HepG2 (cell line): Measurements from ENCODE around the gene C19orf44. TPM values are rescaled to one million over a fixed set of nuclear protein-coding genes. Genes with fewer than 3 reads are reported as not detected.
"Not testable (repeated sequence)": the region's sequence is repeated elsewhere in the genome, so short reads cannot be mapped to it uniquely, and the experiment has no call there.

Source experiments
- ATAC-seq: fragments of 200-7000 bp; cut with Tn5 transposase; 3 replicates; pipeline ENCODE4 v1.9.1; 2020; ENCODE audit warnings: mild to moderate bottlenecking, moderate library complexity
- BruUV-seq: library from RNA; stranded (reverse); fragments of 400-500 nt; replicated peaks from 2 replicates; lab custom pipeline; 2021; lab: Mats Ljungman, UMichigan
- CTCF ChIA-PET: fragments of 300-600 bp; formaldehyde crosslinking; extraction: SDS; loops from one replicate; lab custom pipeline; 2021; ENCODE audit warnings: low total read pairs, inconsistent platforms, low intra/inter-chr PET ratio; lab: Yijun Ruan, JAX
- POLR2A ChIA-PET: fragments of 350-600 bp; sonication (Branson Sonifier 250); formaldehyde crosslinking; loops from one replicate; lab custom pipeline; 2020; ENCODE audit warnings: antibody characterized with exemption, inconsistent platforms; lab: Yijun Ruan, JAX
- DNase-seq: peaks from one replicate; pipeline ENCODE4 v3.0.0-alpha.2; 2015; ENCODE audit warnings: low spot score
- FAIRE-seq: peaks from 3 replicates; lab custom pipeline; 2011; peaks lifted over from hg19 to GRCh38; lab: Jason Lieb, UNC
- H2AFZ ChIP-seq: one replicate; pipeline ENCODE4 v1.6.1; 2011; ENCODE audit warnings: low read length, inconsistent platforms
- H3K27ac ChIP-seq: fragments of 300-600 bp; 3 replicates; pipeline ENCODE4 v1.8.0; 2011; ENCODE audit warnings: mixed run types, mild to moderate bottlenecking, mixed read lengths, low read length, inconsistent platforms; ENCODE audit not compliant: insufficient read depth; ENCODE audit errors: extremely low read length
- H3K27me3 ChIP-seq, 2 experiments: fragments of 200-600 bp in 1 of 2; 2 replicates in 1 of 2; 3 replicates in 1 of 2; pipeline versions ENCODE4 v1.6.0 to v1.8.0; 2011; ENCODE audit warnings: low read length in 2 of 2, mild to moderate bottlenecking in 2 of 2, moderate library complexity in 2 of 2, inconsistent platforms in 1 of 2; ENCODE audit not compliant: insufficient read depth in 2 of 2, control insufficient read depth in 1 of 2
- H3K36me3 ChIP-seq, 2 experiments: fragments of 200-600 bp in 1 of 2; replicated peaks in 1 of 2; 2 replicates in 1 of 2; 3 replicates in 1 of 2; pipeline versions ENCODE4 v1.5.1 to v1.8.0; 2011; ENCODE audit warnings: low read length in 2 of 2, inconsistent platforms in 1 of 2; ENCODE audit not compliant: insufficient read depth in 2 of 2, control insufficient read depth in 1 of 2
- H3K4me1 ChIP-seq: 2 replicates; pipeline ENCODE4 v1.5.1; 2012; ENCODE audit warnings: low read length, inconsistent platforms; ENCODE audit not compliant: insufficient read depth
- H3K4me2 ChIP-seq: 2 replicates; pipeline ENCODE4 v1.6.0; 2011; ENCODE audit warnings: low read depth, low read length, inconsistent platforms
- H3K4me3 ChIP-seq, 3 experiments: fragments of 200-600 bp in 1 of 3; sonication (generic), shearing (Covaris generic) in 1 of 3; replicated peaks in 1 of 3; 2 replicates each; pipeline ENCODE4 v1.5.1; 2011 to 2016; ENCODE audit warnings: low read length in 3 of 3, inconsistent platforms in 2 of 3, low read depth in 2 of 3, mild to moderate bottlenecking in 2 of 3, control low read depth in 1 of 3, mixed read lengths in 1 of 3; ENCODE audit not compliant: insufficient read depth in 1 of 3
- H3K79me2 ChIP-seq: one replicate; pipeline ENCODE4 v1.6.1; 2011; ENCODE audit warnings: low read length, inconsistent platforms; ENCODE audit not compliant: insufficient read depth
- H3K9ac ChIP-seq: 2 replicates; pipeline ENCODE4 v1.6.0; 2011; ENCODE audit warnings: mild to moderate bottlenecking, low read depth, low read length, inconsistent platforms; ENCODE audit not compliant: insufficient read depth
- H3K9me3 ChIP-seq: 2 replicates; pipeline ENCODE4 v1.5.1; 2012; ENCODE audit warnings: mild to moderate bottlenecking, low read length
- H4K20me1 ChIP-seq: 2 replicates; pipeline ENCODE4 v1.6.0; 2011; ENCODE audit warnings: inconsistent platforms, mild to moderate bottlenecking, low read length, moderate library complexity; ENCODE audit not compliant: insufficient read depth
- CREB1 ChIP-seq, 2 experiments: fragments of 450-650 bp in 1 of 2; IDR thresholded peaks; 2 replicates each; pipeline ENCODE4 v1.6.1; 2016 to 2017; ENCODE audit warnings: control low read depth in 1 of 2, mild to moderate bottlenecking in 1 of 2, missing compliant biosample characterization in 1 of 2, missing genetic modification characterization in 1 of 2
- FOXM1 ChIP-seq: sonication (generic); formaldehyde crosslinking; IDR thresholded peaks from 2 replicates; pipeline ENCODE4 v1.5.0; 2020; ENCODE audit warnings: missing genetic modification reagents
- GATAD2A ChIP-seq: IDR thresholded peaks from 2 replicates; pipeline ENCODE4 v1.6.1; 2016
- HNRNPUL1 ChIP-seq: fragments of 200-400 bp; formaldehyde crosslinking; IDR thresholded peaks from 2 replicates; pipeline ENCODE4 v1.6.1; 2017; ENCODE audit warnings: low read depth, mild to moderate bottlenecking, low read length, moderate library complexity
- MEIS1 ChIP-seq: sonication (generic); formaldehyde crosslinking; IDR thresholded peaks from 2 replicates; pipeline ENCODE4 v1.9.0; 2021; ENCODE audit warnings: mild to moderate bottlenecking, missing genetic modification reagents, moderate library complexity, borderline replicate concordance
- RAD51 ChIP-seq: fragments of 450-650 bp; IDR thresholded peaks from 2 replicates; pipeline ENCODE4 v1.6.1; 2016; ENCODE audit warnings: borderline replicate concordance
- XBP1 ChIP-seq: sonication (generic); formaldehyde crosslinking; IDR thresholded peaks from 2 replicates; pipeline ENCODE4 v1.5.0; 2020; ENCODE audit warnings: missing genetic modification reagents
- ZNF460 ChIP-seq: sonication (generic); formaldehyde crosslinking; IDR thresholded peaks from 2 replicates; pipeline ENCODE4 v1.5.1; 2020; ENCODE audit warnings: missing genetic modification reagents, mild to moderate bottlenecking, borderline replicate concordance
- ZNF644 ChIP-seq: IDR thresholded peaks from 2 replicates; pipeline ENCODE4 v1.6.1; 2016; ENCODE audit warnings: low read depth
- ZNF782 ChIP-seq: sonication (generic); formaldehyde crosslinking; IDR thresholded peaks from 2 replicates; pipeline ENCODE4 v1.4.0; 2020; ENCODE audit warnings: missing genetic modification reagents, mild to moderate bottlenecking, borderline replicate concordance
- WGBS: methylation state at CpG from one replicate; pipeline ENCODE4 v1.1.6; 2017; ENCODE audit warnings: low lambda C conversion rate; 5-methylcytosine and 5-hydroxymethylcytosine counted together
- in situ Hi-C: cut with HindIII; loops from 2 replicates; pipeline ENCODE4 v1.10.0; 2017; ENCODE audit warnings: low pct_unique_long_range_greater_than_20kb; ENCODE audit not compliant: extremely low pct_ligation_motif_present
- intact Hi-C: fragments of 100-400 bp; cut with micrococcal nuclease; formaldehyde crosslinking; loops from one replicate; pipeline ENCODE4 v1.10.0; 2022; ENCODE audit not compliant: unreplicated experiment
- polyA plus RNA-seq, 8 experiments: library from polyadenylated mRNA; depleted of rRNA in 3 of 8; stranded (reverse) in 7 of 8; unstranded in 1 of 8; fragments of >200 nt; fragmentation: Illumina TruSeq in 4 of 8; extraction: Trizol in 4 of 8; gene quantifications; 2 replicates each; pipeline versions ENCODE4 v1.2.1 to v1.2.3, GENCODE V29; 2011 to 2016; ENCODE audit warnings: low read depth in 4 of 8, missing spikeins in 1 of 8, mixed read lengths in 1 of 8; ENCODE audit not compliant: insufficient read depth in 1 of 8
- total RNA-seq, 5 experiments: library from RNA; depleted of rRNA; stranded (reverse); fragments of >200 nt; fragmentation: Illumina TruSeq; extraction: Trizol; gene quantifications; 2 replicates each; pipeline ENCODE4 v1.2.3, GENCODE V29; 2016; ENCODE audit warnings: low read depth in 1 of 5
- TF ChIP-seq, protein P1 (sequence below): sonication (generic); formaldehyde crosslinking; IDR thresholded peaks from 2 replicates; pipeline ENCODE4 v1.8.1; 2023; ENCODE audit warnings: missing genetic modification reagents, mild to moderate bottlenecking, borderline replicate concordance
- TF ChIP-seq, protein P2 (sequence below): sonication (generic); formaldehyde crosslinking; IDR thresholded peaks from 2 replicates; pipeline ENCODE4 v1.8.1; 2023; ENCODE audit warnings: mild to moderate bottlenecking, missing genetic modification reagents, borderline replicate concordance
- TF ChIP-seq, protein P3 (sequence below): sonication (generic); formaldehyde crosslinking; IDR thresholded peaks from 2 replicates; pipeline ENCODE4 v1.4.0; 2020; ENCODE audit warnings: mild to moderate bottlenecking, missing genetic modification reagents, borderline replicate concordance

Gene C19orf44
- total and polyA plus RNA-seq, 2 of the 13 experiments (the other 11 are each of a cell fraction or from before 2014, with no cell fraction given), result 3.2 to 4.3 TPM

- H3K9me3 ChIP-seq, intact Hi-C loops: not testable (repeated sequence)
- WGBS, result 74% methylated on average over 6 of the region's 6 CpGs
Measured at GRCh38 chr19:16543734-16544133, 47.5 kb downstream of the C19orf44 start.

GRCh38 chr19:16544473-16545231 lies 48.5 kb downstream of the C19orf44 start:
- Histone ChIP-seq H3K27ac (no peak overlapping the region), H3K79me2 (peaks cover 36% of the 10 kb centered on the region), H3K9me3 (no peaks in the 10 kb centered on the region), H3K9ac (no peak overlapping the region), H3K4me3 (no peak overlapping the region), H4K20me1 (peaks cover 9% of the 10 kb centered on the region), H3K4me1 (peaks cover 28% of the 10 kb centered on the region), H3K4me2 (no peak overlapping the region), H2AFZ (no peak overlapping the region), H3K27me3 (no peaks in the 10 kb centered on the region; a peak in 1 of 5 replicates), H3K36me3 (peaks cover 0 to 4% of the 10 kb centered on the region in 2 experiments; a peak in 2 of 5 replicates)
- ATAC-seq (no peak), DNase-seq (no peak), FAIRE-seq (no peak)
- ChIA-PET CTCF (no interaction called here), POLR2A (no interaction called here)
- TF ChIP-seq, protein P1, sequence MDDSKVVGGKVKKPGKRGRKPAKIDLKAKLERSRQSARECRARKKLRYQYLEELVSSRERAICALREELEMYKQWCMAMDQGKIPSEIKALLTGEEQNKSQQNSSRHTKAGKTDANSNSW (CRISPR knock-in tag), result no peak
- TF ChIP-seq GATAD2A (CRISPR knock-in tag) (no peak), RAD51 (no peak), ZNF644 (CRISPR knock-in tag) (no peak), FOXM1 (CRISPR knock-in tag) (no peak), CREB1 (IDR thresholded peaks at IDR 0.05) (no peak), CREB1 (CRISPR knock-in tag; IDR thresholded peaks at IDR 0.05) (no peak), ZNF782 (CRISPR knock-in tag) (no peak), HNRNPUL1 (no peak), MEIS1 (no peak), XBP1 (CRISPR knock-in tag) (no peak)
- TF ChIP-seq, protein P2, sequence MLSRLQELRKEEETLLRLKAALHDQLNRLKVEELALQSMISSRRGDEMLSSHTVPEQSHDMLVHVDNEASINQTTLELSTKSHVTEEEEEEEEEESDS (CRISPR knock-in tag), result no peak
- TF ChIP-seq, protein P3, sequence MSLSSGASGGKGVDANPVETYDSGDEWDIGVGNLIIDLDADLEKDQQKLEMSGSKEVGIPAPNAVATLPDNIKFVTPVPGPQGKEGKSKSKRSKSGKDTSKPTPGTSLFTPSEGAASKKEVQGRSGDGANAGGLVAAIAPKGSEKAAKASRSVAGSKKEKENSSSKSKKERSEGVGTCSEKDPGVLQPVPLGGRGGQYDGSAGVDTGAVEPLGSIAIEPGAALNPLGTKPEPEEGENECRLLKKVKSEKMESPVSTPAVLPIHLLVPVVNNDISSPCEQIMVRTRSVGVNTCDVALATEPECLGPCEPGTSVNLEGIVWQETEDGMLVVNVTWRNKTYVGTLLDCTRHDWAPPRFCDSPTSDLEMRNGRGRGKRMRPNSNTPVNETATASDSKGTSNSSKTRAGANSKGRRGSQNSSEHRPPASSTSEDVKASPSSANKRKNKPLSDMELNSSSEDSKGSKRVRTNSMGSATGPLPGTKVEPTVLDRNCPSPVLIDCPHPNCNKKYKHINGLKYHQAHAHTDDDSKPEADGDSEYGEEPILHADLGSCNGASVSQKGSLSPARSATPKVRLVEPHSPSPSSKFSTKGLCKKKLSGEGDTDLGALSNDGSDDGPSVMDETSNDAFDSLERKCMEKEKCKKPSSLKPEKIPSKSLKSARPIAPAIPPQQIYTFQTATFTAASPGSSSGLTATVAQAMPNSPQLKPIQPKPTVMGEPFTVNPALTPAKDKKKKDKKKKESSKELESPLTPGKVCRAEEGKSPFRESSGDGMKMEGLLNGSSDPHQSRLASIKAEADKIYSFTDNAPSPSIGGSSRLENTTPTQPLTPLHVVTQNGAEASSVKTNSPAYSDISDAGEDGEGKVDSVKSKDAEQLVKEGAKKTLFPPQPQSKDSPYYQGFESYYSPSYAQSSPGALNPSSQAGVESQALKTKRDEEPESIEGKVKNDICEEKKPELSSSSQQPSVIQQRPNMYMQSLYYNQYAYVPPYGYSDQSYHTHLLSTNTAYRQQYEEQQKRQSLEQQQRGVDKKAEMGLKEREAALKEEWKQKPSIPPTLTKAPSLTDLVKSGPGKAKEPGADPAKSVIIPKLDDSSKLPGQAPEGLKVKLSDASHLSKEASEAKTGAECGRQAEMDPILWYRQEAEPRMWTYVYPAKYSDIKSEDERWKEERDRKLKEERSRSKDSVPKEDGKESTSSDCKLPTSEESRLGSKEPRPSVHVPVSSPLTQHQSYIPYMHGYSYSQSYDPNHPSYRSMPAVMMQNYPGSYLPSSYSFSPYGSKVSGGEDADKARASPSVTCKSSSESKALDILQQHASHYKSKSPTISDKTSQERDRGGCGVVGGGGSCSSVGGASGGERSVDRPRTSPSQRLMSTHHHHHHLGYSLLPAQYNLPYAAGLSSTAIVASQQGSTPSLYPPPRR (CRISPR knock-in tag), result no peak
- in situ Hi-C loops (no loop called here), intact Hi-C loops (no loop called here)
- WGBS, result 92% methylated on average over 11 of the region's 11 CpGs
- BruUV-seq, result no TSS peak

More at GRCh38 chr19:16543734-16544133, 47.5 kb downstream of the C19orf44 start:
- TF ChIP-seq ZNF460, result peak; percentile 63
- H2AFZ ChIP-seq, in situ Hi-C loops, H3K27ac ChIP-seq, H3K27me3 ChIP-seq, ATAC-seq, FAIRE-seq, CTCF ChIA-PET, DNase-seq, BruUV-seq, H3K36me3 ChIP-seq: not testable (repeated sequence)
- POLR2A ChIA-PET, result interaction anchor here (1.5 kb wide), 1 partner anchor 47 kb away, joined by 10 read pairs; the partner anchor contains the start of genes C19orf44 and CALR3
- peak overlapping the region; percentile 96 for H3K9ac ChIP-seq
- peaks cover 43% of the 10 kb centered on the region for H3K79me2 ChIP-seq
- H3K4me3 ChIP-seq, result peak overlapping the region in 2 of 3 experiments; percentile 86 to 96; a peak in 3 of 6 replicates
- H3K4me2 ChIP-seq, result peak overlapping the region; percentile 89
- peaks cover 15% of the 10 kb centered on the region for H4K20me1 ChIP-seq
- peaks cover 32% of the 10 kb centered on the region for H3K4me1 ChIP-seq
